NCI-H460 (cell line): Measurements from ENCODE around the gene CCL22. TPM values are rescaled to one million over a fixed set of nuclear protein-coding genes. Genes with fewer than 3 reads are reported as not detected.
"Not testable (repeated sequence)": the region's sequence is repeated elsewhere in the genome, so short reads cannot be mapped to it uniquely, and the experiment has no call there.

Experiments
- DNase-seq: peaks from one replicate; pipeline ENCODE4 v3.0.0-alpha.2; 2016; ENCODE audit warnings: low read depth; ENCODE audit errors: extremely low read depth
- total RNA-seq: library from RNA; depleted of rRNA; stranded (reverse); fragments of >200 nt; shearing (Covaris generic); gene quantifications from 2 replicates; pipeline ENCODE4 v1.2.3, GENCODE V29; 2014

CCL22 gene
- total RNA-seq, 1 experiment from 2014 or later, result not detected

GRCh38 chr16:57391300-57391699 is 32.7 kb downstream of the CCL22 start:
- no peak for DNase-seq

- DNase-seq, result no peak
Observed at GRCh38 chr16:57391708-57392107, 33.1 kb downstream of the CCL22 start.

- DNase-seq, result no peak
Observed at GRCh38 chr16:57392694-57393093, 34.1 kb downstream of the CCL22 start.

GRCh38 chr16:57394444-57394843 is 35.9 kb downstream of the CCL22 start:
- DNase-seq, result no peak

GRCh38 chr16:57395026-57395425 is 36.4 kb downstream of the CCL22 start:
- DNase-seq, result no peak

GRCh38 chr16:57396786-57397185 is 38.2 kb downstream of the CCL22 start:
- DNase-seq, result no peak

GRCh38 chr16:57397493-57397892 is 38.9 kb downstream of the CCL22 start:
- DNase-seq, result not testable (repeated sequence)

GRCh38 chr16:57401943-57402640 is 43.5 kb downstream of the CCL22 start:
- no peak for DNase-seq

GRCh38 chr16:57403965-57404817 is 45.6 kb downstream of the CCL22 start, which contains the start of gene CCL17:
CCL17 (plus strand) TSS chr16:57404767; CDS start chr16:57413933, 9,166 bp downstream.
- DNase-seq, result no peak

- DNase-seq, result no peak
Observed at GRCh38 chr16:57405097-57405496, 46.5 kb downstream of the CCL22 start.

GRCh38 chr16:57406881-57407280 is 48.3 kb downstream of the CCL22 start:
- no peak for DNase-seq

GRCh38 chr16:57407521-57408353 is 49.2 kb downstream of the CCL22 start:
- DNase-seq, result no peak

GRCh38 chr16:57409065-57409464 is 50.5 kb downstream of the CCL22 start:
- DNase-seq, result no peak

GRCh38 chr16:57409870-57410587 is 51.4 kb downstream of the CCL22 start:
- DNase-seq, result no peak

- DNase-seq, result no peak
Observed at GRCh38 chr16:57411362-57411976, 52.9 kb downstream of the CCL22 start.

GRCh38 chr16:57412584-57412983 is 54.0 kb downstream of the CCL22 start:
- no peak for DNase-seq

- no peak for DNase-seq
Observed at GRCh38 chr16:57413301-57413730, 54.7 kb downstream of the CCL22 start.

GRCh38 chr16:57413733-57414132 is 55.1 kb downstream of the CCL22 start:
- no peak for DNase-seq
